CD4-positive, alpha-beta memory T cell (primary cell): Measurements from ENCODE around the gene CRYGB. TPM values are rescaled to one million over a fixed set of nuclear protein-coding genes. Genes with fewer than 3 reads are reported as not detected.

Experiments used
- CTCF ChIA-PET: fragments of 350-600 bp; sonication (Branson Sonifier 250); formaldehyde crosslinking; loops from one replicate; lab custom pipeline; 2021; ENCODE audit warnings: inconsistent platforms; ENCODE audit not compliant: partially characterized antibody; lab: Charles Lee
- POLR2A ChIA-PET: fragments of 350-600 bp; sonication (Branson Sonifier 250); formaldehyde crosslinking; loops from one replicate; lab custom pipeline; 2021; ENCODE audit not compliant: partially characterized antibody; lab: Charles Lee
- DNase-seq, 5 donors: peaks; one replicate each; pipeline versions ENCODE4 v3.0.0 to v3.0.0-alpha.2; 2020 to 2022; ENCODE audit warnings: mixed read lengths in 1 of 5
- H3K27ac ChIP-seq: one replicate; pipeline ENCODE4 v1.7.0; 2013; ENCODE audit warnings: low read depth, low read length
- H3K27me3 ChIP-seq: 2 replicates; pipeline ENCODE4 v1.7.0; 2013; ENCODE audit warnings: mild to moderate bottlenecking, low read length, moderate library complexity; ENCODE audit not compliant: insufficient read depth
- H3K36me3 ChIP-seq: 2 replicates; pipeline ENCODE4 v1.7.0; 2013; ENCODE audit warnings: mild to moderate bottlenecking, low read length, moderate library complexity; ENCODE audit not compliant: insufficient read depth
- H3K4me1 ChIP-seq: 2 replicates; pipeline ENCODE4 v1.7.0; 2013; ENCODE audit warnings: mild to moderate bottlenecking, low read length, moderate library complexity; ENCODE audit not compliant: insufficient read depth
- H3K4me3 ChIP-seq, 2 donors: one replicate each; pipeline ENCODE4 v1.7.0; 2013; ENCODE audit warnings: low read length in 2 of 2, mild to moderate bottlenecking in 1 of 2
- H3K9me3 ChIP-seq, 2 donors: one replicate each; pipeline ENCODE4 v1.7.0; 2013; ENCODE audit warnings: low read length in 2 of 2, control low read depth in 1 of 2; ENCODE audit not compliant: control insufficient read depth in 1 of 2
- H3K27ac Mint-ChIP-seq, 7 donors: one replicate each; pipeline ENCODE4 v1.8.0; 2020 to 2021; ENCODE audit warnings: mixed read lengths in 7 of 7, mild to moderate bottlenecking in 6 of 7, inconsistent platforms in 3 of 7, moderate library complexity in 3 of 7
- H3K27me3 Mint-ChIP-seq, 2 donors: one replicate each; pipeline ENCODE4 v1.8.0; 2020 to 2021; ENCODE audit warnings: mixed read lengths in 2 of 2
- H3K36me3 Mint-ChIP-seq, 2 donors: one replicate each; pipeline ENCODE4 v1.8.0; 2020 to 2021; ENCODE audit warnings: mixed read lengths in 2 of 2, inconsistent platforms in 1 of 2, mild to moderate bottlenecking in 1 of 2
- H3K4me1 Mint-ChIP-seq, 4 donors: one replicate each; pipeline ENCODE4 v1.8.0; 2020 to 2021; ENCODE audit warnings: mixed read lengths in 4 of 4, mild to moderate bottlenecking in 1 of 4
- H3K4me3 Mint-ChIP-seq, 8 donors: one replicate each; pipeline ENCODE4 v1.8.0; 2020 to 2021; ENCODE audit warnings: mixed read lengths in 8 of 8, mild to moderate bottlenecking in 7 of 8, moderate library complexity in 6 of 8, inconsistent platforms in 3 of 8
- H3K9me3 Mint-ChIP-seq, 8 donors: one replicate each; pipeline ENCODE4 v1.8.0; 2020 to 2021; ENCODE audit warnings: mixed read lengths in 8 of 8, mild to moderate bottlenecking in 5 of 8, inconsistent platforms in 3 of 8, moderate library complexity in 1 of 8
- intact Hi-C: fragments of 100-400 bp; cut with micrococcal nuclease; formaldehyde crosslinking; loops from one replicate; pipeline ENCODE4 v1.15.1; 2023
- polyA plus RNA-seq, 2 donors: library from polyadenylated mRNA; unstranded; fragments of 300-500 nt; fragmentation: Illumina TruSeq; gene quantifications; one replicate each; pipeline ENCODE4 v1.2.3, GENCODE V29; 2021
- total RNA-seq, 2 experiments: library from RNA; stranded (reverse); gene quantifications; one replicate each; pipeline ENCODE4 v1.2.3, GENCODE V29; 2021

CRYGB gene
- total and polyA plus RNA-seq, 4 experiments from 2014 or later: not detected

GRCh38 chr2:208097801-208098200, 48.2 kb downstream of the CRYGB start:
- no peaks in the 10 kb centered on the region for H3K27me3 ChIP-seq
- Mint-ChIP-seq H3K36me3 (no peaks in the 10 kb centered on the region), H3K27ac (no peak overlapping the region), H3K4me1 (peaks cover 7 to 20% (median 9%) of the 10 kb centered on the region in 4 donors), H3K9me3 (peaks cover 0 to 4% (median 0%) of the 10 kb centered on the region in 8 donors), H3K27me3 (peaks cover 0 to 7% of the 10 kb centered on the region in 2 donors), H3K4me3 (no peak overlapping the region)
- H3K4me3 ChIP-seq: no peak overlapping the region
- no peak for DNase-seq
- H3K4me1 ChIP-seq: no peaks in the 10 kb centered on the region
- no peaks in the 10 kb centered on the region for H3K9me3 ChIP-seq
- ChIA-PET CTCF (no interaction called here), POLR2A (no interaction called here)
- no peaks in the 10 kb centered on the region for H3K36me3 ChIP-seq
- intact Hi-C loops: no loop called here
- H3K27ac ChIP-seq: no peak overlapping the region

- Mint-ChIP-seq H3K4me1 (peaks cover 7 to 20% (median 9%) of the 10 kb centered on the region in 4 donors), H3K27ac (no peak overlapping the region), H3K27me3 (peaks cover 0 to 7% of the 10 kb centered on the region in 2 donors), H3K4me3 (no peak overlapping the region), H3K36me3 (no peaks in the 10 kb centered on the region), H3K9me3 (peaks cover 0 to 4% (median 0%) of the 10 kb centered on the region in 8 donors)
- CTCF ChIA-PET: no interaction called here
- DNase-seq: no peak
- Histone ChIP-seq H3K27me3 (no peaks in the 10 kb centered on the region), H3K36me3 (no peaks in the 10 kb centered on the region), H3K4me3 (no peak overlapping the region), H3K9me3 (no peaks in the 10 kb centered on the region), H3K4me1 (no peaks in the 10 kb centered on the region), H3K27ac (no peak overlapping the region)
- POLR2A ChIA-PET: no interaction called here
- intact Hi-C loops: no loop called here
These were observed 48.6 kb downstream of the CRYGB start for GRCh38 chr2:208097313-208097712.

- H3K9me3 Mint-ChIP-seq: peaks cover 0 to 4% (median 0%) of the 10 kb centered on the region in 8 donors
These were observed 49.9 kb downstream of the CRYGB start for GRCh38 chr2:208096080-208096479.

GRCh38 chr2:208093128-208093527, 52.8 kb downstream of the CRYGB start:
- ChIA-PET CTCF (interaction anchor here (1.0 kb wide), 1 partner anchor 8 kb away, joined by 3 read pairs; no protein-coding TSS in a partner anchor), POLR2A (no interaction called here)
- Mint-ChIP-seq H3K27me3 (peaks cover 0 to 4% of the 10 kb centered on the region in 2 donors), H3K36me3 (no peaks in the 10 kb centered on the region), H3K4me1 (no peaks in the 10 kb centered on the region), H3K4me3 (no peak overlapping the region), H3K9me3 (peaks cover 0 to 4% (median 0%) of the 10 kb centered on the region in 8 donors), H3K27ac (no peak overlapping the region)
- H3K4me3 ChIP-seq: no peak overlapping the region
- H3K4me1 ChIP-seq: no peaks in the 10 kb centered on the region
- no peaks in the 10 kb centered on the region for H3K36me3 ChIP-seq
- H3K9me3 ChIP-seq: no peaks in the 10 kb centered on the region
- no peak for DNase-seq
- intact Hi-C loops: no loop called here
- H3K27me3 ChIP-seq: no peaks in the 10 kb centered on the region
- H3K27ac ChIP-seq: no peak overlapping the region

More at GRCh38 chr2:208096080-208096479, 49.9 kb downstream of the CRYGB start:
- CTCF ChIA-PET: no interaction called here
- Mint-ChIP-seq H3K36me3 (no peaks in the 10 kb centered on the region), H3K4me1 (peaks cover 3 to 11% (median 4%) of the 10 kb centered on the region in 4 donors), H3K27me3 (peaks cover 0 to 6% of the 10 kb centered on the region in 2 donors), H3K4me3 (no peak overlapping the region), H3K27ac (no peak overlapping the region)
- Histone ChIP-seq H3K9me3 (no peaks in the 10 kb centered on the region), H3K27ac (no peak overlapping the region), H3K4me1 (no peaks in the 10 kb centered on the region), H3K27me3 (no peaks in the 10 kb centered on the region), H3K4me3 (no peak overlapping the region), H3K36me3 (no peaks in the 10 kb centered on the region)
- POLR2A ChIA-PET: no interaction called here
- no peak for DNase-seq
- intact Hi-C loops: no loop called here

Other genes with a start within 250 kb of the CRYGB start
- 10 to 100 TPM; 14.7 to 16.1 TPM for gene PLEKHM3, start 120.6 kb downstream of the CRYGB start, total RNA-seq
- gene PLEKHM3, start 120.6 kb downstream of the CRYGB start, polyA plus RNA-seq: 1 to 10 TPM; 2.9 to 3.9 TPM
- gene CRYGD, start 21.6 kb downstream of the CRYGB start, total RNA-seq: not detected
- gene CRYGD, start 21.6 kb downstream of the CRYGB start, polyA plus RNA-seq: not detected
- gene CRYGC, start 16.3 kb downstream of the CRYGB start, total RNA-seq: not detected
- gene CRYGC, start 16.3 kb downstream of the CRYGB start, polyA plus RNA-seq: not detected
- not detected for gene CRYGA, start 17.4 kb upstream of the CRYGB start, total RNA-seq
- not detected for gene CRYGA, start 17.4 kb upstream of the CRYGB start, polyA plus RNA-seq
- not detected for gene C2orf80, start 43.9 kb upstream of the CRYGB start, total RNA-seq
- not detected for gene C2orf80, start 43.9 kb upstream of the CRYGB start, polyA plus RNA-seq
- 10 to 100 TPM; 25.6 to 25.9 TPM for gene IDH1, start 108.9 kb upstream of the CRYGB start, total RNA-seq
- 1 to 10 TPM; 5.9 to 6.1 TPM for gene IDH1, start 108.9 kb upstream of the CRYGB start, polyA plus RNA-seq
- gene PIKFYVE, start 120.1 kb upstream of the CRYGB start, total RNA-seq: 10 to 100 TPM; 44.5 to 45.8 TPM
- gene PIKFYVE, start 120.1 kb upstream of the CRYGB start, polyA plus RNA-seq: 1 to 10 TPM; 3.3 to 8.3 TPM